Activated T-cell treated with anti-CD3 and anti-CD28 coated beads, Interleukin-2, amount 50 U/mL, for 72 hours (primary cell): ENCODE data around the gene SRPK3. TPM values are rescaled to one million over a fixed set of nuclear protein-coding genes. Genes with fewer than 3 reads are reported as not detected.

ENCODE experiments used
- ATAC-seq, 2 donors: fragments of 150-1000 bp; cut with Tn5 transposase; replicated peaks in 1 of 2; 2 replicates each; pipeline ENCODE4 v1.10.0; 2021; ENCODE audit warnings: moderate library complexity in 2 of 2, mild to moderate bottlenecking in 1 of 2
- DNase-seq, 2 donors: peaks; one replicate each; pipeline ENCODE4 v3.0.0; 2021 to 2022; ENCODE audit warnings: mixed read lengths in 1 of 2
- H3K27ac Mint-ChIP-seq: one replicate; pipeline ENCODE4 v1.8.0; 2022; ENCODE audit warnings: mild to moderate bottlenecking, moderate library complexity, mixed read lengths
- H3K27me3 Mint-ChIP-seq: one replicate; pipeline ENCODE4 v1.8.0; 2022; ENCODE audit warnings: low read depth, mixed read lengths
- H3K36me3 Mint-ChIP-seq, 2 donors: one replicate each; pipeline ENCODE4 v1.8.0; 2022; ENCODE audit warnings: mixed read lengths in 2 of 2, mild to moderate bottlenecking in 1 of 2; ENCODE audit not compliant: insufficient read depth in 2 of 2
- H3K4me1 Mint-ChIP-seq: one replicate; pipeline ENCODE4 v1.8.0; 2022; ENCODE audit warnings: low read depth, mixed read lengths
- H3K4me3 Mint-ChIP-seq, 2 donors: one replicate each; pipeline ENCODE4 v1.8.0; 2022; ENCODE audit warnings: mild to moderate bottlenecking in 2 of 2, mixed read lengths in 2 of 2, moderate library complexity in 2 of 2
- H3K9me3 Mint-ChIP-seq, 2 donors: one replicate each; pipeline ENCODE4 v1.8.0; 2022; ENCODE audit warnings: mixed read lengths in 2 of 2
- total RNA-seq, 2 donors: library from RNA; stranded (reverse); gene quantifications; one replicate each; pipeline ENCODE4 v1.2.3, GENCODE V29; 2022

SRPK3 gene
- total RNA-seq, 2 donors from 2014 or later, result not detected

DNA sequence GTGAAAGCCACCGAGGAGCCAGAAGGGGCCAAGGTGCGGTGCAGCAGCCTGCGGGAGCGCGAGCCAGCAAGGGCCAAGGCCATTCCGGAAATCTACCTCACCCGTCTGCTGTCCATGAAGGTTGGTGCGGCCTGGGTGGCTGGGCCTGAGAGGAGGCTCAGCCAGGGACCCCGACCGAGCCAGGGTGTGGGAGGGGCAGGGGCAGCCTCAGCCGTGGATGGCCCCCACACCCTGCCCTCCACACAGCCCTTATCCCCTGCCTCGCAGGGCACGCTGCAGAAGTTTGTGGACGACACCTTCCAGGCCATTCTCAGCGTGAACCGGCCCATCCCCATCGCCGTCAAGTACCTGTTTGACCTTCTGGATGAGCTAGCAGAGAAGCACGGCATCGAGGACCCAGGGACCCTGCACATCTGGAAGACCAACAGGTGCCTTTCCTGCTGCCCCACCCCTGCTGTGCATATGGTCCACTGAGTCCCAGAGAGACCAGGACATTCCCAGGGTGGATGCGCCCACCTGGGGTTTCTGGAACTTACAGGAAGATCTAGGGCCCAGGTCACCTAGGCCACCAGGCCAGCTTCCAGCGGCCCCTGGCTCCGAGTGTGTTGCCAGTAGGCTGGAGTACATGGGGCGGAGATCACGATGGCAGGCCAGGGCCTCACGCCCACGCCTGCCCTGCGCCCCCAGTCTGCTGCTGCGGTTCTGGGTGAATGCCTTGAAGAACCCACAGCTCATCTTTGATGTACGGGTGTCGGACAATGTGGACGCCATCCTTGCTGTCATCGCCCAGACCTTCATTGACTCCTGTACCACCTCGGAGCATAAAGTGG lies 3.4 kb upstream of the SRPK3 start:
- DNase-seq (no peak), ATAC-seq (no peak)
- Mint-ChIP-seq H3K9me3 (no peaks in the 10 kb centered on the region), H3K27ac (no peak overlapping the region), H3K4me1 (peaks cover 5% of the 10 kb centered on the region), H3K4me3 (no peak overlapping the region), H3K36me3 (no peaks in the 10 kb centered on the region), H3K27me3 (peaks cover 12% of the 10 kb centered on the region)

- no peaks in the 10 kb centered on the region for H3K9me3 Mint-ChIP-seq
- ATAC-seq (no peak), DNase-seq (no peak)
- H3K27ac Mint-ChIP-seq, result no peak overlapping the region
- H3K4me1 Mint-ChIP-seq, result peaks cover 5% of the 10 kb centered on the region
- peaks cover 12% of the 10 kb centered on the region for H3K27me3 Mint-ChIP-seq
- H3K36me3 Mint-ChIP-seq, result no peaks in the 10 kb centered on the region
- no peak overlapping the region for H3K4me3 Mint-ChIP-seq
Measured at GRCh38 chrX:153778181-153778580, 2.7 kb upstream of the SRPK3 start.

DNA sequence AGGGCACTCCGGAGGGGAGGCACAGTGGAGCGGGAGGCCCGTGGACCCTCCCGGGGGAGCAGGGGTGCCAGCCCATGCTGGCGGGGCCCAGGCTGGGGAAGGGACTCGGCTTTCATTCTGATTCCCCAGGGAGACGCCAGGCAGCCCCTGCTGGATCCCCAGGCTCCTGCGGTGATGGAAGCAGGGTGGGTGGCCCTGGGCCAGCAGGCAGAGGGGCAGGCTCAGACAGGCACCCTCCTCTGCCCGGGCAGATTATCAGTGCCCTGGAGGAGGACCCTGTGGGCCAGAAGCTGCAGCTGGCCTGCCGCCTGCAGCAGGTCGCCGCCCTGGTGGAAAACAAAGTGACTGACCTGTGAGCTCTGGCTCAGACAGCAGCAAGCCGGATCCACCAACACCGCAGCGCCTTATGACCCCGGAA lies 2.1 kb upstream of the SRPK3 start:
- no peaks in the 10 kb centered on the region for H3K36me3 Mint-ChIP-seq
- H3K9me3 Mint-ChIP-seq, result no peaks in the 10 kb centered on the region
- no peak overlapping the region for H3K27ac Mint-ChIP-seq
- DNase-seq, result no peak
- peaks cover 5% of the 10 kb centered on the region for H3K4me1 Mint-ChIP-seq
- H3K27me3 Mint-ChIP-seq, result peaks cover 12% of the 10 kb centered on the region
- no peak overlapping the region for H3K4me3 Mint-ChIP-seq
- ATAC-seq, result no peak

DNA sequence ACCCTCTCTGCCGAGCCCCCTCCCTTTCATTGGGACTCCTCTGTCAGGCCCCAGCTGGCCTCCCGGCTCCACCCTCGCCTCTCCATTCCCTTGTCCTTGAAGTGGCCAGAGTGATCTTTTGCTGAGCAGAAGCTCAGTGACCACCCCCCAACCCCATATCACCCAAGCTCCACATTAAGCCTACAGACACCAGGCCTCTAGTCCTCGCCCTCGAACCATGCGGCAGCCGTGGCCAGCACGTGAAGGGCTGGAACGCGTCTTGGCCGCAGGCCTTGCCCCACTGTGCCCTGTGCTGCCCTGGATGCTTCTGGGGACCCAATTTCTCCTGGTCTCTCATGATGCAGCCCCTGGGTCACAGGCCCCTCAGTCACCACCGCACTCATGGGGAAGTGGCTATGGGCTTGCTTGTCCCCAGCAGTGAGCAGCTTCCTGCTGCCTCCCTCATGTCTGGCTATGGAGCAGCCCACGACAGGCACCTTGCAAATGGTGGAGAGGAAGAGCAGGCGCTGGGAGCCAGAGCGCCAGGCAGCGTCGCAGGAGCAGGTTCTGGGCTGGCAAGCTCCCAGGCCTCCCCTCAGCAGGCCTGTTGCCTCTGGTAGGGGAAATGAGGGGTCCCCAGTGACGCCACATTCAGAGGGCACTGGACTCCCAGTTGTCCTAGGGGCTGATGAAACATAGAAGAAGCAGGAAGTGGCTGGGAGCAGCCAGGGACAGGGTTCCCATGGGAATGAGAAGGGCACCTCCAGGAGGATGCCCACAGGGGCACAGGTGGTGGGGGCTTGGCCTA lies 757 bp upstream of the SRPK3 start:
- no peak overlapping the region for H3K27ac Mint-ChIP-seq
- no peaks in the 10 kb centered on the region for H3K9me3 Mint-ChIP-seq
- no peak overlapping the region for H3K4me3 Mint-ChIP-seq
- peaks cover 12% of the 10 kb centered on the region for H3K27me3 Mint-ChIP-seq
- DNase-seq (no peak), ATAC-seq (no peak)
- H3K4me1 Mint-ChIP-seq, result peaks cover 5% of the 10 kb centered on the region
- H3K36me3 Mint-ChIP-seq, result no peaks in the 10 kb centered on the region

GRCh38 chrX:153781428-153782047 lies 697 bp downstream of the SRPK3 start:
- no peaks in the 10 kb centered on the region for H3K9me3 Mint-ChIP-seq
- DNase-seq, result no peak
- peaks cover 12% of the 10 kb centered on the region for H3K27me3 Mint-ChIP-seq
- no peaks in the 10 kb centered on the region for H3K36me3 Mint-ChIP-seq
- peaks cover 5% of the 10 kb centered on the region for H3K4me1 Mint-ChIP-seq
- no peak overlapping the region for H3K27ac Mint-ChIP-seq
- H3K4me3 Mint-ChIP-seq, result no peak overlapping the region
- no peak for ATAC-seq

- Mint-ChIP-seq H3K27me3 (peaks cover 12% of the 10 kb centered on the region), H3K4me3 (no peak overlapping the region)
- DNase-seq, result no peak
Measured at GRCh38 chrX:153782313-153782712, 1.5 kb downstream of the SRPK3 start.

GRCh38 chrX:153782871-153783270 lies 2.0 kb downstream of the SRPK3 start:
- no peak for ATAC-seq
- H3K36me3 Mint-ChIP-seq, result no peaks in the 10 kb centered on the region
- peaks cover 12% of the 10 kb centered on the region for H3K27me3 Mint-ChIP-seq
- no peak overlapping the region for H3K4me3 Mint-ChIP-seq
- H3K9me3 Mint-ChIP-seq, result no peaks in the 10 kb centered on the region
- peaks cover 5% of the 10 kb centered on the region for H3K4me1 Mint-ChIP-seq
- H3K27ac Mint-ChIP-seq, result no peak overlapping the region
- no peak for DNase-seq

More at GRCh38 chrX:153782313-153782712, 1.5 kb downstream of the SRPK3 start:
- Mint-ChIP-seq H3K9me3 (no peaks in the 10 kb centered on the region), H3K4me1 (peaks cover 5% of the 10 kb centered on the region), H3K36me3 (no peaks in the 10 kb centered on the region), H3K27ac (no peak overlapping the region)
- no peak for ATAC-seq

GRCh38 chrX:153783378-153784013 lies 2.7 kb downstream of the SRPK3 start:
- H3K27ac Mint-ChIP-seq, result no peak overlapping the region
- no peak for ATAC-seq
- peaks cover 5% of the 10 kb centered on the region for H3K4me1 Mint-ChIP-seq
- H3K4me3 Mint-ChIP-seq, result no peak overlapping the region
- no peaks in the 10 kb centered on the region for H3K9me3 Mint-ChIP-seq
- no peak for DNase-seq
- peaks cover 12% of the 10 kb centered on the region for H3K27me3 Mint-ChIP-seq
- no peaks in the 10 kb centered on the region for H3K36me3 Mint-ChIP-seq

GRCh38 chrX:153784325-153784967 lies 3.6 kb downstream of the SRPK3 start:
- H3K4me1 Mint-ChIP-seq, result peaks cover 5% of the 10 kb centered on the region
- ATAC-seq (no peak), DNase-seq (no peak)
- peaks cover 11% of the 10 kb centered on the region for H3K27me3 Mint-ChIP-seq
- no peak overlapping the region for H3K4me3 Mint-ChIP-seq
- no peak overlapping the region for H3K27ac Mint-ChIP-seq
- H3K9me3 Mint-ChIP-seq, result no peaks in the 10 kb centered on the region
- H3K36me3 Mint-ChIP-seq, result no peaks in the 10 kb centered on the region

GRCh38 chrX:153786669-153787068 lies 5.8 kb downstream of the SRPK3 start:
- ATAC-seq (no peak), DNase-seq (no peak)
- H3K36me3 Mint-ChIP-seq, result peaks cover 0 to 4% of the 10 kb centered on the region in 2 donors
- H3K4me1 Mint-ChIP-seq, result no peaks in the 10 kb centered on the region
- H3K27ac Mint-ChIP-seq, result no peak overlapping the region
- H3K9me3 Mint-ChIP-seq, result no peaks in the 10 kb centered on the region
- no peak overlapping the region for H3K4me3 Mint-ChIP-seq
- H3K27me3 Mint-ChIP-seq, result no peaks in the 10 kb centered on the region

DNA sequence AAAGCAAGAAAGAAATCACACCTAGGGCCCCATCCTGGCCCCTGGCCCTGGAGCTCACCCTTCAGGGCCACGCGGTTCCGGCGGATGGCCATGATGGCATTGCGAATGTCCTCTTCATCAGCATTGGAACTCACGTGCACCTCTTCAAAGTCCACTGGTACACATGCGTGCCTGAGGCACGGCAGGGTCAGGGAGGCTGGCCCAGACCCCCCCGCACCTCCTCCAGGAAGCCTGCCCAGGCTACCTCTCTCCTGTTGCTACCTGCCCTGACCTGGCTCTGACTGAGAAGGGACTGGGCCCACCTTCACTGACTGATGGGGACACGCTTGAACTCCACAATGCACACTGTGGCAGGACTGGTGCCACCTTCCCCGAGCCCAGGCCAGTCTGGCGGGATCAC lies 8.8 kb downstream of the SRPK3 start:
- DNase-seq (no peak), ATAC-seq (no peak)
- H3K9me3 Mint-ChIP-seq, result no peaks in the 10 kb centered on the region
- H3K27ac Mint-ChIP-seq, result no peak overlapping the region
- no peak overlapping the region for H3K4me3 Mint-ChIP-seq
- peaks cover 9% of the 10 kb centered on the region for H3K4me1 Mint-ChIP-seq
- no peaks in the 10 kb centered on the region for H3K27me3 Mint-ChIP-seq
- H3K36me3 Mint-ChIP-seq, result peaks cover 2 to 4% of the 10 kb centered on the region in 2 donors

GRCh38 chrX:153791104-153791852 lies 10.4 kb downstream of the SRPK3 start:
- Mint-ChIP-seq H3K4me1 (peaks cover 15% of the 10 kb centered on the region), H3K36me3 (peaks cover 2 to 9% of the 10 kb centered on the region in 2 donors), H3K27me3 (no peaks in the 10 kb centered on the region), H3K9me3 (no peaks in the 10 kb centered on the region), H3K27ac (no peak overlapping the region), H3K4me3 (no peak overlapping the region)
- no peak for DNase-seq
- no peak for ATAC-seq
